ENCODE data around the gene HMGB1. TPM values are rescaled to one million over a fixed set of nuclear protein-coding genes. Genes with fewer than 3 reads are reported as not detected.
"Not testable (repeated sequence)": the region's sequence is repeated elsewhere in the genome, so short reads cannot be mapped to it uniquely, and the experiment has no call there.

The HMGB1 gene
- total RNA-seq, 1 experiment from 2014 or later: 567 TPM

GRCh38 chr13:30448441-30448840 lies 17.3 kb downstream of the HMGB1 start:
- intact Hi-C loops (cut with micrococcal nuclease): no loop called here
- no peaks in the 10 kb centered on the region for H3K27me3 ChIP-seq (ENCODE audit: low read length)
- no peak overlapping the region for H3K4me2 ChIP-seq (ENCODE audit: low read length)
- H4K20me1 ChIP-seq (ENCODE audit: low read length): no peaks in the 10 kb centered on the region
- TF ChIP-seq EZH2 (IDR thresholded peaks at IDR 0.05; ENCODE audit: low read length, unreplicated experiment): no peak
- no peak for TF ChIP-seq EZH2phosphoT487 (IDR thresholded peaks at IDR 0.05; ENCODE audit: borderline replicate concordance, low read length)
- TF ChIP-seq CTCF (conservative IDR thresholded peaks at IDR 0.05; ENCODE audit: low read depth, low read length): no peak
- no TSS peak for BruUV-seq (replicated peaks)
- no peak overlapping the region for H3K4me3 ChIP-seq (ENCODE audit: low read length)
- H3K9me3 ChIP-seq (ENCODE audit: low read length): no peaks in the 10 kb centered on the region
- H3K79me2 ChIP-seq (ENCODE audit: low read length): no peaks in the 10 kb centered on the region
- no peak for DNase-seq
- no peak overlapping the region for H3K27ac ChIP-seq (ENCODE audit: low read length)
- no peaks in the 10 kb centered on the region for H3F3A ChIP-seq (ENCODE audit: low read length, unreplicated experiment)
- H3K4me1 ChIP-seq (ENCODE audit: insufficient read depth, low read length): no peaks in the 10 kb centered on the region
- no peak for ATAC-seq
- POLR2A ChIA-PET (ENCODE audit: unreplicated experiment): interaction anchor here (0.6 to 0.7 kb wide), 2 partner anchors 26 to 107 kb away, joined by 7 to 8 read pairs; no protein-coding TSS in a partner anchor
- no peaks in the 10 kb centered on the region for H3K36me3 ChIP-seq (ENCODE audit: low read depth, low read length)
- H3K9ac ChIP-seq (ENCODE audit: low read length): no peak overlapping the region
- H2AFZ ChIP-seq (ENCODE audit: low read length): no peak overlapping the region
- H3K9me2 ChIP-seq (replicated peaks; ENCODE audit: low read length): no peaks in the 10 kb centered on the region
- CTCF ChIA-PET: no interaction called here

GRCh38 chr13:30446126-30446500 lies 19.6 kb downstream of the HMGB1 start:
- POLR2A ChIA-PET (ENCODE audit: unreplicated experiment): no interaction called here
- Histone ChIP-seq H2AFZ (ENCODE audit: low read length) (no peak overlapping the region), H3K36me3 (ENCODE audit: low read depth, low read length) (no peaks in the 10 kb centered on the region), H3K27ac (ENCODE audit: low read length) (no peak overlapping the region), H3K4me1 (ENCODE audit: insufficient read depth, low read length) (no peaks in the 10 kb centered on the region; the same call in 1 of the 2 replicates), H3K27me3 (ENCODE audit: low read length) (no peaks in the 10 kb centered on the region), H3K79me2 (ENCODE audit: low read length) (no peaks in the 10 kb centered on the region), H3K9ac (ENCODE audit: low read length) (no peak overlapping the region), H3K9me2 (replicated peaks; ENCODE audit: low read length) (no peaks in the 10 kb centered on the region), H3K4me3 (ENCODE audit: low read length) (no peak overlapping the region), H3K9me3 (ENCODE audit: low read length) (no peaks in the 10 kb centered on the region), H3F3A (ENCODE audit: low read length, unreplicated experiment) (no peaks in the 10 kb centered on the region), H4K20me1 (ENCODE audit: low read length) (no peaks in the 10 kb centered on the region), H3K4me2 (ENCODE audit: low read length) (no peak overlapping the region)
- TF ChIP-seq EZH2 (IDR thresholded peaks at IDR 0.05; ENCODE audit: low read length, unreplicated experiment) (no peak), CTCF (conservative IDR thresholded peaks at IDR 0.05; ENCODE audit: low read depth, low read length) (no peak), EZH2phosphoT487 (IDR thresholded peaks at IDR 0.05; ENCODE audit: borderline replicate concordance, low read length) (no peak)
- ATAC-seq: no peak
- no peak for DNase-seq
- BruUV-seq (replicated peaks): no TSS peak
- CTCF ChIA-PET: no interaction called here
- intact Hi-C loops (cut with micrococcal nuclease): no loop called here

GRCh38 chr13:30443957-30444404 lies 21.8 kb downstream of the HMGB1 start:
- Histone ChIP-seq H4K20me1 (ENCODE audit: low read length) (no peaks in the 10 kb centered on the region), H3K27me3 (ENCODE audit: low read length) (no peaks in the 10 kb centered on the region), H3K9me2 (replicated peaks; ENCODE audit: low read length) (no peaks in the 10 kb centered on the region), H3K9ac (ENCODE audit: low read length) (no peak overlapping the region), H3K4me1 (ENCODE audit: insufficient read depth, low read length) (no peaks in the 10 kb centered on the region; the same call in 1 of the 2 replicates), H3K79me2 (ENCODE audit: low read length) (no peaks in the 10 kb centered on the region), H2AFZ (ENCODE audit: low read length) (no peak overlapping the region), H3K4me3 (ENCODE audit: low read length) (no peak overlapping the region), H3K4me2 (ENCODE audit: low read length) (no peak overlapping the region), H3K27ac (ENCODE audit: low read length) (no peak overlapping the region), H3F3A (ENCODE audit: low read length, unreplicated experiment) (no peaks in the 10 kb centered on the region), H3K36me3 (ENCODE audit: low read depth, low read length) (no peaks in the 10 kb centered on the region), H3K9me3 (ENCODE audit: low read length) (no peaks in the 10 kb centered on the region)
- intact Hi-C loops (cut with micrococcal nuclease): no loop called here
- no peak for DNase-seq
- ChIA-PET POLR2A (ENCODE audit: unreplicated experiment) (no interaction called here), CTCF (no interaction called here)
- TF ChIP-seq EZH2 (IDR thresholded peaks at IDR 0.05; ENCODE audit: low read length, unreplicated experiment): no peak
- no peak for TF ChIP-seq EZH2phosphoT487 (IDR thresholded peaks at IDR 0.05; ENCODE audit: borderline replicate concordance, low read length)
- ATAC-seq: no peak
- BruUV-seq (replicated peaks): no TSS peak

GRCh38 chr13:30443491-30443890 lies 22.2 kb downstream of the HMGB1 start:
- H3K4me1 ChIP-seq (ENCODE audit: insufficient read depth, low read length); H3K9ac ChIP-seq (ENCODE audit: low read length); H3K9me3 ChIP-seq (ENCODE audit: low read length); H2AFZ ChIP-seq (ENCODE audit: low read length); H3K9me2 ChIP-seq (replicated peaks; ENCODE audit: low read length); H3K36me3 ChIP-seq (ENCODE audit: low read depth, low read length); CTCF ChIA-PET; H3K4me2 ChIP-seq (ENCODE audit: low read length); intact Hi-C loops (cut with micrococcal nuclease); BruUV-seq (replicated peaks); ATAC-seq; H3K27me3 ChIP-seq (ENCODE audit: low read length); H3K4me3 ChIP-seq (ENCODE audit: low read length); DNase-seq; H3K79me2 ChIP-seq (ENCODE audit: low read length); H4K20me1 ChIP-seq (ENCODE audit: low read length); H3K27ac ChIP-seq (ENCODE audit: low read length); H3F3A ChIP-seq (ENCODE audit: low read length, unreplicated experiment): not testable (repeated sequence)
- POLR2A ChIA-PET (ENCODE audit: unreplicated experiment): interaction anchor here (0.7 kb wide), 1 partner anchor 126 kb away, joined by 3 read pairs; no protein-coding TSS in a partner anchor
